CD14-positive monocyte (primary cell): ENCODE data around the gene TRUB1. TPM values are rescaled to one million over a fixed set of nuclear protein-coding genes. Genes with fewer than 3 reads are reported as not detected.

Experiments used
- DNase-seq, 3 donors: peaks; one replicate each; pipeline ENCODE4 v3.0.0-alpha.2; 2011 to 2022
- H2AFZ ChIP-seq: 2 replicates; pipeline ENCODE4 v1.6.0; 2012; ENCODE audit warnings: mild to moderate bottlenecking, low read depth, low read length, inconsistent platforms; ENCODE audit not compliant: insufficient read depth, poor library complexity, severe bottlenecking
- H3K27ac ChIP-seq, 2 donors: 1 replicate in 1 of 2; 2 replicates in 1 of 2; pipeline ENCODE4 v1.5.1; 2012 to 2013; ENCODE audit warnings: low read length in 2 of 2, control low read depth in 1 of 2, inconsistent platforms in 1 of 2, low read depth in 1 of 2, mild to moderate bottlenecking in 1 of 2
- H3K27me3 ChIP-seq, 2 donors: one replicate each; pipeline versions ENCODE4 v1.6.0 to v1.6.1; 2011 to 2013; ENCODE audit warnings: low read length in 2 of 2; ENCODE audit not compliant: control insufficient read depth in 2 of 2, insufficient read depth in 2 of 2
- H3K36me3 ChIP-seq, 2 donors: replicated peaks in 1 of 2; 1 replicate in 1 of 2; 2 replicates in 1 of 2; pipeline versions ENCODE4 v1.5.1 to v1.6.1; 2012 to 2013; ENCODE audit warnings: low read length in 2 of 2, control low read depth in 1 of 2, inconsistent platforms in 1 of 2, mild to moderate bottlenecking in 1 of 2; ENCODE audit not compliant: insufficient read depth in 2 of 2, control insufficient read depth in 1 of 2
- H3K4me1 ChIP-seq, 2 donors: 1 replicate in 1 of 2; 2 replicates in 1 of 2; pipeline versions ENCODE4 v1.5.1 to v1.6.1; 2012 to 2013; ENCODE audit warnings: low read length in 2 of 2, control low read depth in 1 of 2, inconsistent platforms in 1 of 2, mild to moderate bottlenecking in 1 of 2, moderate library complexity in 1 of 2; ENCODE audit not compliant: insufficient read depth in 2 of 2, control insufficient read depth in 1 of 2
- H3K4me2 ChIP-seq: replicated peaks from 2 replicates; pipeline ENCODE3; 2012; ENCODE audit warnings: low read length, moderate library complexity, mild to moderate bottlenecking; ENCODE audit not compliant: poor library complexity, severe bottlenecking; ENCODE audit errors: extremely low read depth
- H3K4me3 ChIP-seq, 3 experiments: fragments of 200-600 bp in 1 of 3; sonication (generic) in 1 of 3; replicated peaks in 1 of 3; 1 replicate in 2 of 3; 2 replicates in 1 of 3; pipeline ENCODE4 v1.5.1; 2011 to 2013; ENCODE audit warnings: low read length in 3 of 3, mild to moderate bottlenecking in 3 of 3, control low read depth in 2 of 3, low read depth in 2 of 3, inconsistent platforms in 1 of 3, moderate library complexity in 1 of 3
- H3K79me2 ChIP-seq: 2 replicates; pipeline ENCODE4 v1.6.0; 2012; ENCODE audit warnings: mild to moderate bottlenecking, control low read depth, inconsistent platforms, low read length, moderate library complexity; ENCODE audit not compliant: insufficient read depth
- H3K9ac ChIP-seq: 2 replicates; pipeline ENCODE4 v1.6.0; 2017; ENCODE audit warnings: low read length, mild to moderate bottlenecking; ENCODE audit not compliant: insufficient read depth, poor library complexity, severe bottlenecking
- H3K9me3 ChIP-seq, 2 donors: replicated peaks in 1 of 2; 1 replicate in 1 of 2; 2 replicates in 1 of 2; pipeline versions ENCODE4 v1.5.1 to v1.6.1; 2012 to 2013; ENCODE audit warnings: low read length in 2 of 2, control low read depth in 1 of 2; ENCODE audit not compliant: control insufficient read depth in 1 of 2, insufficient read depth in 1 of 2
- H4K20me1 ChIP-seq: 2 replicates; pipeline ENCODE4 v1.6.0; 2012; ENCODE audit warnings: mild to moderate bottlenecking, low read length, control low read depth, moderate library complexity; ENCODE audit not compliant: insufficient read depth
- H3K27ac Mint-ChIP-seq, 7 donors: one replicate each; pipeline ENCODE4 v1.8.0; 2020; ENCODE audit warnings: mild to moderate bottlenecking in 7 of 7, mixed read lengths in 7 of 7, moderate library complexity in 6 of 7, inconsistent platforms in 2 of 7
- H3K27me3 Mint-ChIP-seq, 3 donors: one replicate each; pipeline ENCODE4 v1.8.0; 2021 to 2022; ENCODE audit warnings: low read depth in 3 of 3, mild to moderate bottlenecking in 3 of 3, mixed read lengths in 3 of 3, moderate library complexity in 3 of 3, inconsistent platforms in 1 of 3
- H3K36me3 Mint-ChIP-seq, 2 donors: one replicate each; pipeline ENCODE4 v1.8.0; 2020; ENCODE audit warnings: mixed read lengths in 2 of 2, inconsistent platforms in 1 of 2, mild to moderate bottlenecking in 1 of 2
- H3K4me1 Mint-ChIP-seq: one replicate; pipeline ENCODE4 v1.8.0; 2020; ENCODE audit warnings: mild to moderate bottlenecking, mixed read lengths
- H3K4me3 Mint-ChIP-seq, 2 donors: one replicate each; pipeline ENCODE4 v1.8.0; 2020; ENCODE audit warnings: mild to moderate bottlenecking in 2 of 2, mixed read lengths in 2 of 2, moderate library complexity in 1 of 2
- H3K9me3 Mint-ChIP-seq, 7 donors: one replicate each; pipeline ENCODE4 v1.8.0; 2020 to 2022; ENCODE audit warnings: mixed read lengths in 7 of 7, mild to moderate bottlenecking in 6 of 7, moderate library complexity in 6 of 7, inconsistent platforms in 2 of 7
- CTCF ChIP-seq: fragments of 200-600 bp; IDR thresholded peaks from one replicate; pipeline ENCODE4 v1.8.0; 2022; ENCODE audit warnings: antibody characterized with exemption, mild to moderate bottlenecking
- WGBS: methylation state at CpG from one replicate; pipeline ENCODE4 v1.1.5; 2013; ENCODE audit warnings: missing lambda C conversion rate; ENCODE audit not compliant: insufficient coverage; 5-methylcytosine and 5-hydroxymethylcytosine counted together
- intact Hi-C, 2 donors: fragments of 100-400 bp; cut with micrococcal nuclease; formaldehyde crosslinking; loops; one replicate each; pipeline versions ENCODE4 v1.15.0 to v1.15.1; 2023
- polyA plus RNA-seq, 3 donors: library from polyadenylated mRNA; depleted of rRNA in 1 of 3; unstranded in 2 of 3; stranded (reverse) in 1 of 3; fragments of 300-500 nt in 2 of 3; fragments of >200 nt in 1 of 3; fragmentation: Illumina TruSeq in 2 of 3; gene quantifications; 1 replicate in 2 of 3; 2 replicates in 1 of 3; pipeline ENCODE4 v1.2.3, GENCODE V29; 2012 to 2021
- small RNA-seq: library from RNA; depleted of rRNA; stranded (forward); fragments of <200 nt; gene quantifications from one replicate; pipeline ENCODE3, GENCODE V24; 2012; ENCODE audit warnings: low read depth; ENCODE audit not compliant: insufficient read length

TRUB1 gene
- polyA plus RNA-seq, 3 donors, result 3.0 to 5.0 (median 3.3) TPM

GRCh38 chr10:115026746-115027140, 88.7 kb downstream of the TRUB1 start:
- no peak for DNase-seq
- WGBS, result 95% methylated on average over 5 of the region's 7 CpGs
- no peak overlapping the region for H3K4me2 ChIP-seq
- H3K9me3 ChIP-seq, result no peaks in the 10 kb centered on the region
- no peaks in the 10 kb centered on the region for H3K79me2 ChIP-seq
- Mint-ChIP-seq H3K36me3 (no peaks in the 10 kb centered on the region), H3K4me1 (no peaks in the 10 kb centered on the region), H3K4me3 (no peak overlapping the region), H3K27me3 (peaks cover 0 to 4% (median 0%) of the 10 kb centered on the region in 3 donors), H3K27ac (no peak overlapping the region), H3K9me3 (peaks cover 0 to 4% (median 0%) of the 10 kb centered on the region in 7 donors)
- no peak for TF ChIP-seq CTCF
- no peak overlapping the region for H3K4me3 ChIP-seq
- no peaks in the 10 kb centered on the region for H3K4me1 ChIP-seq
- H3K27me3 ChIP-seq, result no peaks in the 10 kb centered on the region
- H3K9ac ChIP-seq, result no peak overlapping the region
- H4K20me1 ChIP-seq, result no peaks in the 10 kb centered on the region
- H3K27ac ChIP-seq, result no peak overlapping the region
- intact Hi-C loops, result no loop called here
- no peaks in the 10 kb centered on the region for H3K36me3 ChIP-seq
- H2AFZ ChIP-seq, result no peak overlapping the region

Small RNAs within 50 kb of the gene (small RNA-seq; reads per million reads assigned to genes)
- gene RNU6-1121P, result not detected

Other genes with a start within 250 kb of the TRUB1 start
- gene FHIP2A, start 116.4 kb upstream of the TRUB1 start, polyA plus RNA-seq, result 1 to 10 TPM; 4.4 to 9.6 (median 9.2) TPM
- gene ATRNL1, start 155.2 kb downstream of the TRUB1 start, polyA plus RNA-seq, result not detected